GM12874 (cell line): ENCODE data around the gene ALPL.

ENCODE experiments used
- TF ChIP-seq, protein P1 (sequence below): IDR thresholded peaks from 2 replicates; pipeline ENCODE4 v1.5.1; 2011; ENCODE audit warnings: low read depth, mild to moderate bottlenecking, control low read depth, low read length, moderate library complexity; ENCODE audit not compliant: insufficient read depth

The ALPL gene

DNA sequence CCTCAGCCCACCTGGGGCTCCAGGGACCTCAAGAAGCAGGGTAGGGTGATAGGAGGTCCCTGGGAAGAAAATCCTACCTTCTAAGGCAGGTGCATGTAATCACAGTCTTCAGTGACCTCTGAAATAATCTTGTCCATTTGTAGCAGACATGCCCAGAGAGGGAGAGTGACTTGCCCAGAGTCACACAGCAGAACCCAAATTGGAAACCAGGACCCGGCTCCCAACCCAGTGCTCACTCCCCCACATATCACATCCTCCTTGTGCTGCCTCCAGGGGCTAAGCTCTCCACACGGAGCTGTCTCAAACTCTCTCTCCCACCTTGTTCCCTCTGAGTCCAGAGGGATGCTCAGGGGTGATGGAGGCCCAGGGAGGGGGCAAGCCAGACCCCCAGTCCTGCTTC lies 87.4 kb downstream of the ALPL start:
- TF ChIP-seq, protein P1, sequence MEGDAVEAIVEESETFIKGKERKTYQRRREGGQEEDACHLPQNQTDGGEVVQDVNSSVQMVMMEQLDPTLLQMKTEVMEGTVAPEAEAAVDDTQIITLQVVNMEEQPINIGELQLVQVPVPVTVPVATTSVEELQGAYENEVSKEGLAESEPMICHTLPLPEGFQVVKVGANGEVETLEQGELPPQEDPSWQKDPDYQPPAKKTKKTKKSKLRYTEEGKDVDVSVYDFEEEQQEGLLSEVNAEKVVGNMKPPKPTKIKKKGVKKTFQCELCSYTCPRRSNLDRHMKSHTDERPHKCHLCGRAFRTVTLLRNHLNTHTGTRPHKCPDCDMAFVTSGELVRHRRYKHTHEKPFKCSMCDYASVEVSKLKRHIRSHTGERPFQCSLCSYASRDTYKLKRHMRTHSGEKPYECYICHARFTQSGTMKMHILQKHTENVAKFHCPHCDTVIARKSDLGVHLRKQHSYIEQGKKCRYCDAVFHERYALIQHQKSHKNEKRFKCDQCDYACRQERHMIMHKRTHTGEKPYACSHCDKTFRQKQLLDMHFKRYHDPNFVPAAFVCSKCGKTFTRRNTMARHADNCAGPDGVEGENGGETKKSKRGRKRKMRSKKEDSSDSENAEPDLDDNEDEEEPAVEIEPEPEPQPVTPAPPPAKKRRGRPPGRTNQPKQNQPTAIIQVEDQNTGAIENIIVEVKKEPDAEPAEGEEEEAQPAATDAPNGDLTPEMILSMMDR = no peak

DNA sequence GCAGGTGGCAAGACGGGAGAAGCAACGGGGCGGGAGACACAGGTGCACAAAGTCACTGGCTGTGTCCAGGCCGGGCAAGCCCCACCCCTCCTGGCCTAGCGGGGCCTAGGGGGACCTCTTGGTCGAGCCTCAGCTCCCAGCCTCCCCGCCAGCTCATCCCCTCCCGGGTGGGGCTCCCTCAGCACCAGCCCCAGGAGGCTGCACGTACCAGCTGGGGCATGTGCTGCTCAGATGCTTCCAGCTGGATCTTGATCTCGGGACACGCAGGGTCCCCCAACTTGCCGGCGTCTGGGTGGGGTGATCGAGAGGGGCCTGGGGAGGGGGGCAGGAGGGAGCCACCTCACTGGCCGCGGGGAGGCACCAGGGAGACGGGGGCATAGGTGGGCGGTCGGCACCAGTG lies 88.5 kb downstream of the ALPL start:
- TF ChIP-seq, protein P1 = no peak

DNA sequence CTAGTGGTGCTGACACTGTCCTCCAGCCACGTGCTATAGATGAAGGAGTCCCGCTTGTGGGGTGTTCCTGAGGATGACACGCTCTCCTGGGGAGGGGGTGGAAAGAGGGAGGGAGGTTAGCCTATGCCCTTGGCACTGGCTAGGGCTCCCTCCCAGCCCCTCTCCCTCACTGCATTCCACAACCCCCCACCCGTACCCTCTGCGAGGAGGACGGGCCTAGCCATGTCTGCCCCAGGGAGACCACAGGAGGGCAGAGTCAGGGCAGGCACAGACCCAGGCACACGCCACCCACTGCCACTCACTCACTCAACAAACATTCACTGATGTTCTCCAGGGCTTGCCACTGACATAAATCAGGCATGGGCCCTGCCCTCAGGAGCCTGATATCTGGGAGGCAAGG lies 89.2 kb downstream of the ALPL start:
- TF ChIP-seq, protein P1 = no peak

DNA sequence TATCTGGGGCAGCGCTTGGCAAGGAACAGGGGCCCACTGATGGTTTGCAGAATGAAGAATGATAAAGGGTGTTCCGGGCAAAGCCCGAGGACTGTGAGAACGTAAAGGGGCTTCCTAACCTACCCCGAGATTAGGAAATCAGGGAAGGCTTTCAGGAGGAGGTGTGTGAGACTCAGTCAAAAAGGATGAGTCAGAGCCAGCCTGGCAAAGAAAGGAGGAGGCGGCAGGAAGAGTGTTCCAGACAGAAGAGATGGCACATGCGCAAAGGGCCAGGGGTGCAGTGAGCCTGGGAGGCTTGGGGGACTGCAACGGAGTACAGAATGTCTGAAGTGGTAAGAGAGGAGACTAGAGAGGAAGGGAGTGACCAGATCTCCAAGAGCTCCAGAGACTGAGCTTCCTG lies 89.7 kb downstream of the ALPL start:
- TF ChIP-seq, protein P1 = no peak

DNA sequence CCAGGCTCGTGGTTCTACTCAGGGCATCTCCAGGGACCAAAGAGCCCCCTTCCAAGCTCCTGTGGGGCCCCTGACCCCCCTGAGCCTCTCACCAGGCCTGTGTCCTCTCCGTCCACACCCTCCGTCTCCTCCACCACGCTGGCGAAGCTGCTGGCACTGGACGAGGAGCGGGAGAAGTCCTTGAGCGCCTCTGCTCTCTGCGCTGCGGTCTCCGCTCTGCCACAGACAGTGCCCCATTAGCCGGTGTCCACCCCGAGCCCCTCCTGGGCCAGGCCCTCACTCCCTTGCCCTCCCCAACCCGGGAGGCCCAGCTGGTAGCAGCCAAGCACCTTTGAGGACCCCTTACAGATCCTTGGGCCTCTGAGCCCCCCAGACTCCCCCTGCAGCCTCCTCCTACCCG lies 90.2 kb downstream of the ALPL start:
- TF ChIP-seq, protein P1 = no peak

DNA sequence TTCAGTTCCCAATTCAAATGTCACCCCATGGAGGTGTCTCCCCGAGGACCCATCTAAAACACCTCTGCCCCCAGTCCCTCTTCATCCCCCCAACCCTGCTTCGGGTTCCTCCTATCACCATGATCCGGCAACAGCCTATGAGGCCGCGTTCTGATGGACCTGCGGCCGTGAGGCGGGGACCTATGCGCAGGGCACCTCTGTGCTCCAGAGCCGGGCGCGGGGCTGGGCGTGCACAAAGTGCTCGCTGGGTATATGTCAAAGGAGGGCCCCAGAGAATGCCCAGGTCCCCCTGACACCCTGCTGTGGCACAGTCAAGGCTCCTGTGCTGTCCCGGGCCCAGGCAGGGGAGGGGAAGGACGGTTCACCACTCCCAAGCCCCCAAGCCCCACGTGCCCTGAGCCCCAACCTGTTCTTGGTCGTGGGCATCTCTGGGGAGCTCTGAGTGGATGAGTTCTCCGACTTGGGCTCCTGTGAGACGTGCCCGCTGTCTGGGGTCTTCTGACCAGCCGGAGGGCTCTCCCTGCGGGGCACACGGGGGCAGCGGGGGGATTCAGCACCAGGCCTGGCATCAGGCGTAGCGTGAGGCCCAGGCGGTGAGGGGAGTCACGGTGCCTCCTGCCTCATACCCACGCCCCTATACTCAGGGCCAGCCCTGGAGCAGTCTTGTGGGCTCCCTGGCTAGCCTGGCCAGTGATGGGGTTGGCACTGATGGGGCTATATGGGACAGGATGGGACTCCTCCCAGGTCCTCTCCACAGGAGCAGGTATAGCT lies 92.2 kb downstream of the ALPL start:
- TF ChIP-seq, protein P1 = no peak

DNA sequence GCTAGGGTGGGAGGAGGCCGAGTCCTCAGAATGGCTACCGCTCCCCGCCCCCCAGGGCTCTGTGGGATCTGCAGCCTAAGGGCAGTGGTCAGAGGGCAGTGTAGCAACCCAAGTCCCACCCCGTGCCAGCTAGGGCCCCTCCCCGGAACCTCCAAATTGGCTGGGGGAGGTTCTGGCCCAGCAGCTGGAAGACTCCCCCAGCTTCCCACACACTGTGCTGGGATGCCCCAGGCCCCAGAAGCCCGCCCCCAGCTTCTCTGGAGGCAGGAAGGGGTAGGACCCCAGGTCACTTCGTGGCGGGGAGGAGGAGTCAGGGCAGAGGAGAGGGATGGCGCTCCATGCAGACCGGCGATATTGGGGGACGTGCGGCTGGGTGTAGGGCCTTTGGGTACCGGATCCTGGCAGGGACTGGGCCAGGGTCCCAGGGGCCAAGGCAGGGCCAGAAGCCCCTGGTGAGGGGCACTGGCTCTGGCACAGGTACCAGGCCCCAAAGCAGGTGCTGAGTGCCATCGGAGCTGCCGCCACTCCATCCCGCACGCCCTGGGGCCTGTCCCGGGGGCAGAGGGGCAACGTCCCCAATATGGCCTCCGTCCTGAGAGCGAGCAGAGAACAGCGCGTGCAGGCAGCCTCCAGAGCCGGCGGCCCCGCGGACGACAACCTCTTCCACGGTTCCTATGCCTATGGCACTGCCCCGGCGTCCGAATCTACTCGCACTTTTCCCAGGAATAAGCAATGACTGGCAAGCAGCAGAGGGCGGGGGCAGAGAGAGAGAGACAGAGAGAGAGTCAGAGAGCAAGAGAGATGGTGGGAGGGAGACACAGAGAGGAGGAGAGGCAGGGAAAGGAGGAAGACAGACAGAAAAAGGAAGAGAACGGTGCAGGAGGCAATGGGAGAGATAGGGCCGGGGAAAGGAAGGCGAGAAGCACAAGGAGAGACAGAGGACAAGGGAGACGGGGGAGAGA lies 94.2 kb downstream of the ALPL start:
- TF ChIP-seq, protein P1 = no peak
